GM21529 (cell line): ENCODE results near the gene UNC5B.

ENCODE experiments used
- ATAC-seq: cut with Tn5 transposase; IDR thresholded peaks from one replicate; pipeline ENCODE4 v1.9.1; 2021; ENCODE audit not compliant: unreplicated experiment

The UNC5B gene

DNA sequence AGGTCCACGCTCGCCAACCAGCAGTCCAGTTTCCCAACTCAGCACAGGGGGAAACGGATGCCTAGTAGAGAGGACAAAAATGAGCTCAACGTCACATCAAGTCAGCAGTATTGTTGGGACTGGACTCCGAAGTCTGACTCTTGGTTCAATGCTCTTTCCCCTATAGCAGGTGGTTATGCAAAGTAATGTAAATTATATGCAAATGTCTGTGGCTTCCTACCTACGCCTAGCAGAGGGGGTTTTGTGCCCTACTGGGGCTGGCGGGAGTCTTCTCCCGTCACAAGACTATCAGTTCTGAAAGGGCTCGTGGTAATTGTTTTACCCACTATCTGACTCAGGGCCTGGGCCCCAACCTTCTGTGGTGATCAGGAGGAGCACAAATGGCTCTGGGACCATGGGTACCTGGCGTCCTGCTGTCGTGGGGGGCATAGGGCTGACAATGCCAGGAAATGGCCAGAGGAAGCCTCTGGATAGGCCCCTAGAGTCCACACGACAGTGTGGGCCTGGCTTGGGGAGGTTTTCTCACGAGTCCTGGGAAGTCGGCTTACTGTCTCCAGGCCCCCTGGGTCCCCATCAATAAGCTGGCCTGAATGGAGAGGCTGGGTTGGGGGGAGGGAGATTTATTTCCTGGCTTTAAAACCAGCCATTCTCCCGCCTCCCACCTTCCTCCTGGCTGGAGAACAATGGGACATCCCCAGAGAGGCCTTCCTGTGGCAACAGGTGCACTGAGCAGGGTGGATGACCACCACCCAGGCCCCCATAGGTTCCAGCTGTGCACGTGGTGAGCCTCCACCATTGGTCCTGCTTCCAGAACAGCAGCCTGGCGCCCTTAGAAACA is 41.8 kb downstream of the UNC5B start:
- no peak for ATAC-seq

DNA sequence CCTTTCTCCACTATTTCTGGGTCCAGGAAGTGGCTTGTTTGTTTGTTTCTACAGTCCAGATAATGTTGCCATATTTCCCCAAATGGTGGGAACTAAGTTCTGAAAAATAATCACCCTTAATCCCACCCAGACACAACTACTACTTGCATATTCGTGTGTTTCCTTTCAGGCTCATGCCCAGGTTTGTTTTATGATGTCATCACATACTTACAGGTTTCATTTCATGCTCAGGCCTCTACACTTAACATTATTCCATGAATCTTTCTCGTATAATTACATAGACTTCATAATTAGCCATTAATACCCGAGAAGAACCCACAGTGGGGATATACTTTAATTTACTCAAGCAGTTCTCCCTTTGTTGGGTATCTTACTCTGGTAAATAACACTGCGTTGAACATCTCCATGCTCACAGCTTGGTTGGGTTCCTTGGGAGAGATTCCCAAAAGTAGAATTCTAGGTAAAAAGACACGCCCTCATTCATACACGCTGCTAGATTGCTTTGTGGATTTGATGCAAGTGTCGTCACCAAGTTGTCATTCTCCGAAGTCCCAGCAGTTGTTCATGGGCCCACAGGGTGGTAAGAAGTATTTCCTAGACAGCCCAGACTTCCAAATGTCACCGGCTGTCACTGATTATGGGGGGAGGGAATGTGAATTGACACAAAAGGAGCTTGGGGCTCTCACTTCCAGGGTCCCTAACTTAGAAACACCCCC is 42.6 kb downstream of the UNC5B start:
- ATAC-seq: no peak

DNA sequence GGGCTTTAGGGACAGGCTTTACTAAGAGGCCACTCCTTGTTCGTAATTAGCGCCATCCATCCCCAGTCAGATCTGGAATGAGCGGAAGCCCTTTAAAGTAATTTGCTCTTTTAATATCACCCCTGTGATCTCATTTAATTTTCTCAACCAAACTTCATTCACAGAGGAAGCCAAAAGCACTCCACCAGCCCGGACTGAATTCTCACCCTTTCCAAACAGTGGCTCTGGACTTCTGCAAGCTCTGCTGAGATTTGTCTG is 43.1 kb downstream of the UNC5B start:
- ATAC-seq: no peak

- no peak for ATAC-seq
These were observed 43.7 kb downstream of the UNC5B start for GRCh38 chr10:71255808-71256660.

GRCh38 chr10:71256661-71257318 is 44.4 kb downstream of the UNC5B start:
- ATAC-seq: no peak

DNA sequence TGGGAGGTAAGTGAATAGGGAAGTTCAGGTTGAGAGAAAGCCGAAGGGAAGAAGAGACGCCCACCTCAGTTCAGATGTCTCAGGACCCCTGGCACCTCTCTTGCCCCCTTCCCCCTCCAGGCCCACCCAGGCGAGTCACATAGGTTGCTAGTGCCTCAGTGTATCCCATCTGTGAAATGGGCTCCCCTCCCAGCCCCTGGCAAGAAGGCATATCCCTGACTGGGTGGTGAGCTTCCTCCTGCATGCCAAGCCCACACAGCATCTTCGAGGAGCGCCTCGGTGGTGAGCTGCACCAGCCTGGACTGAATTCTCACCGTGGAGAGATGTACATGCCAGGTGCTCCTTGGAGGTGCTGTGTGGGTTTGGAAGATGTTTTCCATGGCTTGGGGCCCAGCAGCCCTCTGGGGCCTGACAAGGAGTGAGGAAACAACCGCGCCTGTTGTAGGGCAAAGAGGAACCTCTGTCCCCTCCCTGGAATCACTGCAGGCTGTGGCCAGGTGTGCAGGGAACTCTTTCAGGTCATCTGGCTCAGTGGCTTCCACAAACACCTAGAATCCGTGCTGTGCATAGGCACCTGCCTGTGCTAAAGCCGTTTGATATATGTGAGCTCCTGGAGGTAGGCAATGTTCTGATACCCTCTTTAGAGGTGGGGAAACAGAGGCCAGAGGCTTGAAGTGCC is 45.1 kb downstream of the UNC5B start:
- no peak for ATAC-seq

DNA sequence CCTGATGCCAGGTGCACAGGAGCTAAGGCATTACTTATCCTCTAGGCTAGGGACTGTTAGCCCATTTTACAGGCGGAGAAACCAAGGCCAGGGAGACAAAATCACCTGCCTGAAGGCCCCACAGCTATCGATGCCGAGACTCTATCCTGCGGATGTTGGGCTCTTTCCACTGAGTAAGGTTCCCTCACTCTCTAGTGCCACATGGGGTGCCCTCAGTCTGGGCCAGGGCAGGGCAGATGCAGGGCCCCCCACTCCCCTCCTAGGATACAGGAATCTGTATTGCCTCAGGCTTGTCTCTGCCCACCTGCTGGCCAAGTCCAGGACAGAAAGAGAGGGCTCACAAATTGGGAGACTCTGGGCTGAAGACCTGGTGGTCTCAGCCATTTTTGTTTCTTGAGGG is 45.7 kb downstream of the UNC5B start:
- ATAC-seq: no peak

DNA sequence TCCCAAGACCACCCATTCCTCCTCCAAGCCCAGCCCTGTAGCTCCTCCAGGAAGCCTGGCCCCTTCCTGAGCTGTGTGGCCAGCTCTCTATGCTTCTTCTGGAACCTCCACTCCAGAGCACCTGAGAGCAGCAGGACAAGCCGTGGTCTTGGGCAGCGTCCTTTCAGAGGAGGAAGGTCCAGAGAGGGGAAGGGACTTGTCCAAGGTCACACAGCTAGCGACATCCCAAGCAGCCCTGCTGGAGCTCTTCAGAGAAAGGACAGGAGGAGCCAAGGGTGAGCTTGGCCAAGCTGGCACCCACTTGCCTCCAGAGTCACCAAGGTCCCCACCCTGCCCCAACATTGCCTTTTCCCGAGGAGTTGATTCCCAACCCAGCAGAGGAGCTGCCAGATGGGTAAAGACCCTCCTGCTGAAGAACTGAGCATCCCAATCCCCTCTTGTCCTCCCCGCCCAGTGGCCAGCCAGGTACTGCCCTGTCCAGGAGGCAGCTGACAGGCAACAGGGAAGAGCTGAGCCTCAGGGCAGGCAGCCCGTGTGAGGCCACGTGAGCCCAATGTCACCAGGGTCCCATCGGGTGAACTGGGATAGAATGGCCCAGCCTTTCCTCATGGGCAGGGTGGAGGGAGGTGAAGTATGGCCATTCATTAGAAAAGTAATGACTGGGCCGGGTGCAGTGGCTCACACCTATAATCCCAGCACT is 46.2 kb downstream of the UNC5B start:
- ATAC-seq: no peak

DNA sequence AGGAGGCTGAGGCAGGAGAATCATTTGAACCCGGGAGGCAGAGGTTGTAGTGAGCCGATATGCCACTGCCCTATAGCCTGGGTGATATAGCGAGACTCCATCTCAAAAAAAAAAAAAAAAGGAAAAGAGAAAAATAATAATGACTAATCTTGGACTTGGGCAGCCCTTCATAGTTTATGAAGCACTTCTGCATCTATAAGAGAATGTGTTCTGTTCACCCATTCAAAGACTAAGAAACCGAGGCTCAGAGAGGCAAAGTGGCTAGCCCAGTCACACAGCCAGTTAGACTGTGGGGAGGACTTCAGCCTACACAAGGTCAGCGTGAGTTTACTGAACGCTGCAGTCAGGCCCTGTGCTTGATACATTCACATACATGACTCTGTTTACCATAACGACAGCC is 46.9 kb downstream of the UNC5B start:
- ATAC-seq: no peak

DNA sequence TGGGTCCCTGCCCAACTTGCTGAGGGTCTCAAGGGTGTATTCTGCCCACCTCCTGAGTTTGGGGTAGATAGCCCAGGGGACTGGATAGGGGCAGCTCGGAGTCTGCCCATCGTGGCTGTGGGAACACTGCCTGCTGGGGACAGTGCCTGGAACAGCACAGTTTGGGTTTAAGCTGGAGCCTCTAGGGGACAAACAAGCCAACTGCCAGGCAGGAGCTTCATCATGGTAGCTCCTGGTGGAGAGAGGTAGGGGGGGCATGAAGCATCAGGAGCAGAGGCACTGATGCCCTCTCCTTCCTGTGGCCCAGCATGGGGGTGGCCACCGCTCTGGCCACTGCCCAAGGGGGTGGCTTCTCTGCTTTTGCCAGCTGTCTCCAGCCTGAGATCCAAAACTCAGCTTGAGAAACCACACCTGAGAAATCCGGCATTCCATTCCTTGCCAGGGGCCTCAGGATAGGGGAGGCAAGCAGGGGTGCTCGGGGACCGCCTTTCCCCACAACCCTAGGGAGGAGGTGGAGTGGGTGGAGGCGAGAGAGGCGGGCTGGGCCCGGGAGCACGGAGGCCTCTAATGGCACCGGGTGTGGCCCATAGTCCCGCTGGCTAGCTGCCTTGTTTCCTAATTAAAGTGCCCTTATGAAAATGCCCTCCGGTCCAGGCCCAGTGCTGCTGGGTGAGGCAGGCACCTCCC is 47.6 kb downstream of the UNC5B start:
- no peak for ATAC-seq

GRCh38 chr10:71260622-71261325 is 48.4 kb downstream of the UNC5B start:
- ATAC-seq: no peak

DNA sequence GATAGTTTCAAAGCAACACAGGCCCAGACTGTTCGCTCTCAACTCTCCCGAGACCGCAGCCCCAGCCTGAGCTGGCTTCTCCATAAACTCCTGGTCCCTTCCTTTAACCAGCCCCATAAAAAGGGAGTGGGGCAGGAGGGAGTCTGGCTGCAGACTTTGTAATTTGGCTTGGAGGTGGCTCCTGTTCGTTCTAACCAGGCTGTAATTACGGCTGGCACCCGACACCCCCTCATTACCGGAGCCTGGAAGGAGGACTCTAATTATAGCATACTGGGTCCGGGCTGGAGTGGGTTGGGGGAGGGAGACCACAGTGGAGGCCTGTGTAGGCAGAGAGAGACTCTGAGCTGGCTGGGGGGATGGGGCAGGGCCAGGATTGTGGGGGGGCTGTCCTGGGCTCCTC is 49.7 kb downstream of the UNC5B start:
- ATAC-seq: no peak

GRCh38 chr10:71262817-71263216 is 50.4 kb downstream of the UNC5B start:
- no peak for ATAC-seq

GRCh38 chr10:71263376-71263775 is 51.0 kb downstream of the UNC5B start:
- ATAC-seq: no peak

GRCh38 chr10:71264345-71265200 is 52.2 kb downstream of the UNC5B start:
- no peak for ATAC-seq

DNA sequence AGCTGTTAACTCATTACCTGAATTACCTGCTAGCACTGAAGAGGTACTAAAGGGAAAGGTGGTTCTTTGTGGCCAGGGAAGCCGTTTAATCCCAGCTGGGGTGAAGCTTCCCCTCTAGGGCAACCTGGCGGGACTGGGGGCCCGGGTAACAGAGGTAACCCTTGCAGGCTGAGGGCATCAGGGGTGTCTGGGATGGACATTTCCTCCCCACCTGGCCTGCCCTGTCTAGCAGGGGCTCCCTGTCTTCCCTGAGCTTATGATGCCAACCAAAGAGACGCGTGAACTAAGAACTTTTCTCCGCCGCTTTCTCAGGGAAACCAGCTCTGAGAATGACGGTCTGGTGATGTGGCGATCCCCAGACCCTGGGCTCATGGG is 52.8 kb downstream of the UNC5B start:
- no peak for ATAC-seq

DNA sequence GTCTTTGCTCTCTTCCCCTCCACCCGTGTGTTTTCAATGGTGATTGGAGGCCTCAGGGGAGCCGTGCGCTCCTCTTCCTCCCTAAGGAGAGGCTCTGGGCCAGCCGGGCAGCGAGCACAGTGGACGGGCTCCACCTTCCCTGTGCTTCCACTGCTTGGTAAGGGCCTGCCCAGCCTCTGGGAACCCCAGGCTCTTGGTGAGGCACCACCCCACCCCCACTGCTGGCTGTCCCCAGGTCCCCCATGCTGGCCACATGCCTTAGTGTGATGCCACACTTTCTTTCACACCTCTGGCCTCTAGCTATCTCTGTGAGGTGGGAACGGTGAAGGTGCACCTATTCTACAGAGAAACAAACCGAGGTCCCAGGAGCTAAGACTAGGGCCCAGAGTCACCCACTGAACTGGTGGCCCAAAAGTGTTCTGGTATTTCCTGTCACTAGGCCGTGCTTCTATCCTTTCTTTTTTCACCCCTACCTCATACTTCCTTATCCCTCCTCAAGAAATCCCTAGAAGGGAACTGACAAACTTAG is 53.3 kb downstream of the UNC5B start:
- no peak for ATAC-seq
